Activated CD8-positive, alpha-beta memory T cell treated with anti-CD3 and anti-CD28 coated beads, Interleukin-2, amount 50 U/mL, for 48 hours (primary cell): ENCODE data around the gene CCL16.

Experiments used
- DNase-seq: peaks from one replicate; pipeline ENCODE4 v3.0.0-alpha.2; 2020

CCL16 gene

DNA sequence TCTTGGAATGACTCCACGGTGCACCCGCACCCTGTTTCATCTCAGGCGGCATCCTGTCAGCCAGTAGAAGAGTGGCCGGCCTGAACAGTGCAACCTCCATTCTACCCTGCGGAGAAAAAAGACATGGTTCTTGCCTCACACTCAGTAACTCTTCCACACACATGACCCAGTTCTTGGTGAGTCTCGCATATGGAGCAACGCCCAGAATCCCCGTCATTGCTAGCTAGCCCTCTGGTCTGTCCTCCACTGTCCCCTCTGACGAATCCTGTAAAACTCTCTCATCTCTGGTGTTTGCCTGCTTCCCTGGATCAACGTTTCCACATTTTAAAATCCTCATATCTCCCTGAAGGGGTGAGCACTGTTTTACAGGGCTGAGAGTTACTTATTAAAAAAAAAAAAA lies 46.5 kb downstream of the CCL16 start:
- no peak for DNase-seq

DNA sequence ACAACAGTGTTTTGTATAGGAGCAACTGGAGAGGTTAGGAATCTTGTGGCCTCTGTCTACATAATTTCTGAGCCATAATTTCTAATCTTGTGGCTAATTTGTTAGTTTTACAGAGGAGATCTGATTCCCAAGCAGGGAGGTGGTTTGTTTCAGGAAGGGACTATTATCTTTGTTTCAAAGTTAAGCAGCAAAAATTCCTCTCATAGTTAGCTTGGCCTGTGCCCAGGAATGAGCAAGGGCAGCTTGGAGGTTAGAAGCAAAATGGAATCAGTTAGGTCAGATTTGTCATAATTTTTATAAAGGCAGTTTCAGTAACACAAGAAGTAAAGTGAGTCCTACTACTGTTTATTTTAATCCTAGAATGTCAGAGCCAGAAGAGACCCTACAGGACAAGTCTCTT lies 48.7 kb downstream of the CCL16 start:
- DNase-seq, result no peak

DNA sequence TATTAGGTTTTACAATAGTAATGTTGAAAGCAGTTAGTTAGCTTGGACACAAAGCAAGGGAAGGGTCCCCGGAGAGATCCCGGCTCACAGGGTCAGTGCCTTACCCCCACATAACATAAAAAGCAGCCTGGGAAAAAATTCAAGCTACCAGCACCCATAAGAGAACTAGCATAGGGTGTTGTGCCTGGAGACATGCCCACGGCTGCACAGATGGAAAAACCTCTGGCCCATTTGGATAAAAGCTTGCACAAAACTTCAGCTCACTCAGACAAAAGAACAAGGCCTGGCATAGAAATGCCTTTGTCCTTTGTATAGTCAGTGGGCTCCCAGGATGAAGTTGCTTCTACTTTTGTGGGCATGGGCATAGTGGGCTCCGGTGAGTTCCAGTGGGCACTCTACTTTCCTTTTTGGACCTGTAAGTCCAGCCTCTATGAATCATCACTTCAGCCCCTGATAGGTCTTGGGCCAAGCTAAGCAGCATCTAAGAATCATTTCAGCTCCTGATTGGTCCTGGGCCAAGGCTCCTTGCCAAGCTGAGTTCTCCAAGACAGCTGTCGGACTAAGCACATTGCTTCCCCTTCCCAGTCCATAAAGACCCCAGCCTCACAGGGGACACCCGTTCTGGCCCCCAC lies 49.4 kb downstream of the CCL16 start:
- no peak for DNase-seq

DNA sequence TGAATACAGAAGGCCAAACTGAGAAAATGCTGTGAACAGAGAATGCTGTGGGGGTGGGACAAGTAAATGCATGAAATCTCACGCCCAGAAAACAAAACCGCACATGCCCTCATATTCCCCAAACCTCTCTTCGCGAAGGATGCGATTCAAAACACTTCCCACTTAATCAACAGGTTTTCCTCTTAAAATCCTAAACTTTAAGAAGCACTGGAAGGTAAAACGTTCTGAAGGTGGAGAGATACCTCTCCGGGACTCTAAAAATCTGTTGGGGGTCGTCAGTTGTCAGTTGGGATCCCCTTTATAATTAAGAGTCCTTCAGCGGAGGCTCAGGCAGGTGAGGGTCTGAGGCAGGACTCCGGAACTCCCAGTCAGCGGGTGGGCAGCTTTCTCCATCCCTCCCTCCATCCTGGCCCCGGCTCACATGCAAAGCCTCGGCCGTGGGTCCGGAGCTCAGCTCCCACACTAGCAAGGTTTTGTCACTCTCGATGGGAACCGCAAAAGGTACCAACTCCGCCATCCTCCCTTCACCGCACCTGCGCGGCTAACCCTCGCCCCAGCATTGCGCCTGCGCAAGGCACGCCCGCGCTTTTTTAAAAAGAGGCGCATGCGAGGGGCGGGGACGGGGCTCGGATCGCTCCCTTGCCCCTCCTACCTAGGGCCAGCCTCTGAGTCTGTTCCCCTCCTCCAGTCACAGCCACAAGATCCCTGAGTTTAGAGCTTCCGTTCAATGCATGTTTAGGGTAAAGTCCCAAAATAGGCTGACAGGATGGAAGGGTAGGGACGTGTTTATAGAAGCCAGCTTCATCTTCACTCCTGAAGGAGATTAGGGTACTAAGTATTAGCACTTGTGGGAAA lies 50.9 kb downstream of the CCL16 start, which contains the start of gene RDM1:
Gene RDM1, minus strand, starts transcription at position 563 of the 855 bp plus-strand sequence. Its CDS starts 46 bp downstream, at position 517.
- DNase-seq, result peak; percentile 95

DNA sequence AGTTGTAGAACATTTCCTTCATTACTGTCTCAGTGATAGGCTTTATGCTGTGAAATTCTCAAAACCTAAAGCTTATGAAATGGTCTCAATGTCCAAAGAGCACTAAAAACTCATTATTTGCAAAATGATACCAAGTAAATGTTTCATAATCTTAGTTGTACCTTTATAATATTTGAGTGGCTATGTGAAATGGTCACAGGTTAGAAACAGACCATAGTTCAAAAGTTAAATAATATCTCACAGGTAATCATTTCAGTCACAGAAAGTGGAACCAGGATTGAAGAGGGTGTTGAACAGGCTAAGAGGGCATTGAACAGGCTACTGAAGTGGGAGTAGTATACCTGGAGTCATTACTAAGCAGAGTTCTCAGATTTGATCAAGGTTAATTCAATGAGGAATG lies 53.6 kb downstream of the CCL16 start:
- DNase-seq, result no peak
